H1 (cell line): ENCODE measurements around the gene ADM.

Experiments used
- CBX5 ChIP-seq: fragments of 300-800, 300-1000 bp; sonication (generic); IDR thresholded peaks from 2 replicates; pipeline ENCODE4 v1.7.1; 2016; ENCODE audit warnings: antibody characterized with exemption, low read length, low read depth
- CHD2 ChIP-seq: IDR thresholded peaks from 2 replicates; pipeline ENCODE4 v1.6.1; 2012; ENCODE audit warnings: low read length, improper control_type of control experiment
- FOSL1 ChIP-seq: IDR thresholded peaks from 2 replicates; pipeline ENCODE4 v1.6.1; 2011; ENCODE audit warnings: mild to moderate bottlenecking, low read depth, low read length, moderate library complexity; ENCODE audit not compliant: insufficient read depth
- GABPA ChIP-seq: IDR thresholded peaks from 2 replicates; pipeline ENCODE4 v1.6.1; 2011; ENCODE audit warnings: mild to moderate bottlenecking, low read length, moderate library complexity, borderline replicate concordance; ENCODE audit not compliant: insufficient read depth
- KDM1A ChIP-seq: fragments of 200-600, 300-600 bp; sonication (generic); IDR thresholded peaks from 2 replicates; pipeline ENCODE4 v1.7.1; 2016; ENCODE audit warnings: mild to moderate bottlenecking, low read length, borderline replicate concordance
- MAFK ChIP-seq: IDR thresholded peaks from 2 replicates; pipeline ENCODE4 v1.6.1; 2012; ENCODE audit warnings: low read depth, mild to moderate bottlenecking, improper control_type of control experiment, low read length
- RAD21 ChIP-seq, 2 experiments: IDR thresholded peaks in 1 of 2; conservative IDR thresholded peaks in 1 of 2; 2 replicates each; pipeline ENCODE4 v1.6.1; 2011; ENCODE audit warnings: low read depth in 2 of 2, low read length in 2 of 2, improper control_type of control experiment in 1 of 2, inconsistent platforms in 1 of 2, mild to moderate bottlenecking in 1 of 2, moderate library complexity in 1 of 2
- YY1 ChIP-seq: IDR thresholded peaks from 2 replicates; pipeline ENCODE4 v1.6.1; 2011; ENCODE audit warnings: low read depth, mild to moderate bottlenecking, low read length
- TF ChIP-seq, protein P1 (sequence below), 3 experiments: IDR thresholded peaks; 1 replicate in 2 of 3; 2 replicates in 1 of 3; pipeline versions ENCODE4 v1.5.1 to v1.6.1; 2011; ENCODE audit warnings: low read length in 3 of 3, mild to moderate bottlenecking in 3 of 3, inconsistent platforms in 2 of 3, low read depth in 1 of 3, moderate library complexity in 1 of 3; ENCODE audit not compliant: insufficient read depth in 1 of 3; ENCODE audit errors: control extremely low read depth in 1 of 3

- TF ChIP-seq KDM1A (no peak), CHD2 (no peak), CBX5 (no peak), YY1 (no peak), RAD21 (IDR thresholded peaks at IDR 0.05 in 1 of 2, conservative IDR thresholded peaks at IDR 0.05 in 1 of 2; ENCODE audit: low read depth in 2 of 2, low read length in 2 of 2) (no peak), MAFK (no peak), GABPA (no peak), FOSL1 (no peak)
- TF ChIP-seq, protein P1, sequence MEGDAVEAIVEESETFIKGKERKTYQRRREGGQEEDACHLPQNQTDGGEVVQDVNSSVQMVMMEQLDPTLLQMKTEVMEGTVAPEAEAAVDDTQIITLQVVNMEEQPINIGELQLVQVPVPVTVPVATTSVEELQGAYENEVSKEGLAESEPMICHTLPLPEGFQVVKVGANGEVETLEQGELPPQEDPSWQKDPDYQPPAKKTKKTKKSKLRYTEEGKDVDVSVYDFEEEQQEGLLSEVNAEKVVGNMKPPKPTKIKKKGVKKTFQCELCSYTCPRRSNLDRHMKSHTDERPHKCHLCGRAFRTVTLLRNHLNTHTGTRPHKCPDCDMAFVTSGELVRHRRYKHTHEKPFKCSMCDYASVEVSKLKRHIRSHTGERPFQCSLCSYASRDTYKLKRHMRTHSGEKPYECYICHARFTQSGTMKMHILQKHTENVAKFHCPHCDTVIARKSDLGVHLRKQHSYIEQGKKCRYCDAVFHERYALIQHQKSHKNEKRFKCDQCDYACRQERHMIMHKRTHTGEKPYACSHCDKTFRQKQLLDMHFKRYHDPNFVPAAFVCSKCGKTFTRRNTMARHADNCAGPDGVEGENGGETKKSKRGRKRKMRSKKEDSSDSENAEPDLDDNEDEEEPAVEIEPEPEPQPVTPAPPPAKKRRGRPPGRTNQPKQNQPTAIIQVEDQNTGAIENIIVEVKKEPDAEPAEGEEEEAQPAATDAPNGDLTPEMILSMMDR (IDR thresholded peaks at IDR 0.05; ENCODE audit: control extremely low read depth in 1 of 3, insufficient read depth in 1 of 3, low read depth in 1 of 3, low read length in 3 of 3), result no peak
These were observed 22.4 kb downstream of the ADM start for GRCh38 chr11:10327254-10327653.
